Kidney (tissue), 14 donors: ENCODE data around the gene TTLL8. TPM values are rescaled to one million over a fixed set of nuclear protein-coding genes. Genes with fewer than 3 reads are reported as not detected.

Experiments
- DNase-seq, 5 donors: peaks; one replicate each; pipeline ENCODE4 v3.0.0-alpha.2; 2013 to 2020
- FAIRE-seq: peaks from 2 replicates; lab custom pipeline; 2012; peaks lifted over from hg19 to GRCh38; lab: Jason Lieb, UNC
- H3K27ac ChIP-seq, 2 donors: one replicate each; pipeline ENCODE4 v1.7.0; 2013; ENCODE audit warnings: low read depth in 2 of 2, low read length in 2 of 2, inconsistent platforms in 1 of 2
- H3K27me3 ChIP-seq: one replicate; pipeline ENCODE4 v1.7.1; 2013; ENCODE audit warnings: low read length, inconsistent platforms; ENCODE audit not compliant: control insufficient read depth, insufficient read depth
- H3K36me3 ChIP-seq, 3 donors: one replicate each; pipeline versions ENCODE4 v1.7.0 to v1.7.1; 2013; ENCODE audit warnings: low read length in 3 of 3, control low read depth in 1 of 3, inconsistent platforms in 1 of 3; ENCODE audit not compliant: insufficient read depth in 3 of 3, control insufficient read depth in 2 of 3
- H3K4me1 ChIP-seq, 3 donors: one replicate each; pipeline versions ENCODE4 v1.7.0 to v1.7.1; 2013; ENCODE audit warnings: low read length in 3 of 3, inconsistent platforms in 1 of 3, low read depth in 1 of 3; ENCODE audit not compliant: control insufficient read depth in 2 of 3, insufficient read depth in 2 of 3
- H3K4me3 ChIP-seq, 3 donors: one replicate each; pipeline versions ENCODE4 v1.7.0 to v1.8.1; 2013; ENCODE audit warnings: low read length in 3 of 3, control low read depth in 1 of 3, inconsistent platforms in 1 of 3
- H3K9ac ChIP-seq, 3 donors: one replicate each; pipeline versions ENCODE4 v1.7.0 to v1.7.1; 2013; ENCODE audit warnings: low read length in 3 of 3, control low read depth in 1 of 3, inconsistent platforms in 1 of 3
- H3K9me3 ChIP-seq, 3 donors: one replicate each; pipeline versions ENCODE4 v1.7.0 to v1.7.1; 2013; ENCODE audit warnings: low read length in 3 of 3, control low read depth in 1 of 3, inconsistent platforms in 1 of 3; ENCODE audit not compliant: control insufficient read depth in 2 of 3, insufficient read depth in 1 of 3
- CTCF ChIP-seq: IDR thresholded peaks from 3 replicates; pipeline ENCODE4 v1.5.1; 2012; ENCODE audit warnings: mild to moderate bottlenecking, moderate library complexity, borderline replicate concordance; ENCODE audit not compliant: insufficient read depth; ENCODE audit errors: extremely low read depth
- intact Hi-C: fragments of 100-400 bp; cut with DNase I; formaldehyde crosslinking; loops from one replicate; pipeline ENCODE4 v1.11.1; 2022
- polyA plus RNA-seq: library from polyadenylated mRNA; stranded (reverse); fragments of 350-450 nt; fragmentation: Illumina TruSeq; extraction: RNeasy Lipid Tissue Mini Kit (QIAGEN cat#74804); gene quantifications from one replicate; pipeline ENCODE4 v1.2.3, GENCODE V29; 2014; ENCODE audit warnings: low read depth, low replicate concordance; ENCODE audit not compliant: insufficient read depth
- total RNA-seq: library from RNA; stranded (reverse); fragmentation: NEBNext Ultra II Directional; extraction: Animal tissue kit (Norgen Biotek cat#: 25700); gene quantifications from one replicate; pipeline ENCODE4 v1.2.1, GENCODE V29; 2021
- donor health status: control.
- donor health status: control.
- donor health status: control.
- donor health status: control.
- donor health status: control.
- donor health status: DM: yes; HTN: yes; CAD: no.
- donor health status: Normal renal cell carcinoma (clear cell type).

Gene TTLL8
- total and polyA plus RNA-seq, 2 donors from 2014 or later: not detected

DNA sequence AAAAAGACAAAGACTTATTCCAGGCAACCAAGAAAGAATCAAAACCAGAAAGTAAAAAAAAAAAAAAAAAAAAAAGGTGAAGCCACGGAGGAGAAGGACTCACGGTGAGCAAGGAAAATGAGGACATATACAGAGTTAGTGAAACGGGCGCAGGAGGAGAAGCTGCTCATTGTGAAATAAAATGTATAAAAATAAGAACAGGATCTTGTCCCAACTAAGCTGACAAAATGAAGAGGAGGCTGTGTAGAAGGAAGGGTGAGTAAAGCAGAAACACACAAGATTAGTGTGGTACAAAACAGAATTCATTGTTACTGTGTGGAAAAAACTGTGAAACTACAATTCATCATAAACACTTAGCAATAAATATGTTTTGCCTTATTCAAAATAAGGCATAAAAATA, 53.2 kb downstream of the TTLL8 start:
- peaks cover 2% of the 10 kb centered on the region for H3K27me3 ChIP-seq
- intact Hi-C loops: no loop called here
- no peak overlapping the region for H3K27ac ChIP-seq
- H3K9ac ChIP-seq: no peak overlapping the region
- H3K4me1 ChIP-seq: no peaks in the 10 kb centered on the region
- DNase-seq (no peak), FAIRE-seq (no peak)
- TF ChIP-seq CTCF: no peak
- no peaks in the 10 kb centered on the region for H3K9me3 ChIP-seq
- H3K36me3 ChIP-seq: no peaks in the 10 kb centered on the region
- no peak overlapping the region for H3K4me3 ChIP-seq

- Histone ChIP-seq H3K27ac (no peak overlapping the region), H3K9me3 (no peaks in the 10 kb centered on the region), H3K9ac (no peak overlapping the region), H3K36me3 (no peaks in the 10 kb centered on the region), H3K27me3 (peaks cover 2% of the 10 kb centered on the region), H3K4me1 (peaks cover 0 to 2% (median 0%) of the 10 kb centered on the region in 3 donors), H3K4me3 (no peak overlapping the region)
- intact Hi-C loops: no loop called here
- no peak for FAIRE-seq
- no peak for DNase-seq
- no peak for TF ChIP-seq CTCF
These were observed 55.3 kb downstream of the TTLL8 start for GRCh38 chr22:50002791-50003190.

DNA sequence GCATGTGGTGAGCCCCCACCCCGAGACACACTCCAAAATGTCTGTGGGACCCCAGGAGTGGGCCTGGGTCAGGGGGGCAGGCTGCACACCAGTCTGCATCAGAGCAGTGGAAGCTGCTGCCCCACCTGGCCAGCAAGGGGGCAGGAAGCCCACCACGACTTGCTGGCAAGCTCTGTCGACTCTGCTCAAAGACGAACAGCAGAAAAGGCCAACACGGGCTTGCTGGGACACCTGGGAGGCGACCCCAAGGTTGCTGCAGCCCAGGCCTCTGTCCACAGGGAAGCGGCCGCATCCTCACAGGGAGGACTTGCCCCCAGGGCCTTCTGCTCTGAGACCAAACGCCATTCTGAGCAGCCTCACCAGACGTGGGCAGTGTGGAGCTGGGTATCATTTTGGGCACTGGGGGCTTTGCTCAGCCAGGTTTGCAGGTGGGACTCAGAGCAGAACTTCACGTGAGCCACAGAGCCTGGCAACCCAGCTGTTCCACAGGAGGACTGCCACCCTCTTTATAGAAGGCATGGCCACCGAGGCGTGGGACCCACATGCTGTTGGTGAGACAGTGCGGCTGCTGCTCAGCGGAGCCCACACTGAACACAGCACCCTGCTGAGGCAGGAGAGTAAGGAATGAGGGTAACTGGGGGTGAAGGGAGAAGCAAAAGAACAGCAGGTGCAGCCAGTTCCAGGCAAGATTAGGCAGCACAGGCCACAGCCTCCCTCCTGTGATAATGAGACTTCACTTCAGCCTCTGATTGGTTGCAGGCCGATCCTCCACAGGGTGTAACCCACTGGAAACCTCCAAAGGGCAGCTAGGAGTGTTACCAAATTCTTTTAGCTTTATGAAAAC, 56.5 kb downstream of the TTLL8 start:
- Histone ChIP-seq H3K36me3 (no peaks in the 10 kb centered on the region), H3K4me3 (no peak overlapping the region), H3K27me3 (peaks cover 2% of the 10 kb centered on the region), H3K27ac (no peak overlapping the region), H3K9ac (no peak overlapping the region), H3K4me1 (peaks cover 0 to 2% (median 0%) of the 10 kb centered on the region in 3 donors), H3K9me3 (no peaks in the 10 kb centered on the region)
- no peak for FAIRE-seq
- TF ChIP-seq CTCF: no peak
- DNase-seq: no peak
- intact Hi-C loops: no loop called here
